IPS DF 4.7 (cell line): Measurements from ENCODE around the gene COL3A1.
A peak's percentile ranks its signal among the peaks of the same experiment; 100 is the strongest.

ENCODE experiments used
- DNase-seq: peaks from one replicate; pipeline ENCODE4 v3.0.0-alpha.2; 2013; ENCODE audit warnings: low spot score; ENCODE audit errors: extremely low read depth

Gene COL3A1

GRCh38 chr2:189015359-189015758 is 41.2 kb downstream of the COL3A1 start:
- no peak for DNase-seq

- no peak for DNase-seq
These were observed 42.2 kb downstream of the COL3A1 start for GRCh38 chr2:189016311-189016861.

- DNase-seq = no peak
These were observed 44.5 kb downstream of the COL3A1 start for GRCh38 chr2:189018631-189019030.

GRCh38 chr2:189020179-189020578 is 46.0 kb downstream of the COL3A1 start:
- DNase-seq = no peak

GRCh38 chr2:189022053-189022481 is 47.9 kb downstream of the COL3A1 start:
- DNase-seq = no peak

GRCh38 chr2:189022492-189022891 is 48.3 kb downstream of the COL3A1 start:
- DNase-seq = no peak

- peak; percentile 28 for DNase-seq
These were observed 50.9 kb downstream of the COL3A1 start for GRCh38 chr2:189024901-189025618.

- no peak for DNase-seq
These were observed 63.3 kb downstream of the COL3A1 start for GRCh38 chr2:189037518-189037917.

GRCh38 chr2:189045836-189046235 is 71.7 kb downstream of the COL3A1 start:
- DNase-seq = no peak

- DNase-seq = no peak
These were observed 72.1 kb downstream of the COL3A1 start for GRCh38 chr2:189046320-189046719.

- no peak for DNase-seq
These were observed 73.2 kb downstream of the COL3A1 start for GRCh38 chr2:189047171-189047888.

GRCh38 chr2:189048189-189048588 is 74.0 kb downstream of the COL3A1 start:
- DNase-seq = no peak

GRCh38 chr2:189049709-189050164 is 75.6 kb downstream of the COL3A1 start:
- DNase-seq = no peak

- no peak for DNase-seq
These were observed 76.1 kb downstream of the COL3A1 start for GRCh38 chr2:189050165-189050712.

GRCh38 chr2:189056200-189057106 is 82.3 kb downstream of the COL3A1 start:
- DNase-seq = no peak

- no peak for DNase-seq
These were observed 83.1 kb downstream of the COL3A1 start for GRCh38 chr2:189057316-189057715.

GRCh38 chr2:189060096-189060642 is 86.0 kb downstream of the COL3A1 start:
- DNase-seq = no peak
